Panc1 (cell line): Measurements from ENCODE around the gene NUP54. TPM values are rescaled to one million over a fixed set of nuclear protein-coding genes. Genes with fewer than 3 reads are reported as not detected.

Source experiments
- ATAC-seq: fragments of 200-7000 bp; cut with Tn5 transposase; 2 replicates; pipeline ENCODE4 v1.9.1; 2020; ENCODE audit warnings: mild to moderate bottlenecking, moderate library complexity
- BruUV-seq: library from RNA; stranded (reverse); fragments of 400-500 nt; replicated peaks from 2 replicates; lab custom pipeline; 2021; lab: Mats Ljungman, UMichigan
- CTCF ChIA-PET: fragments of 300-600 bp; sonication (Branson Sonifier 250); formaldehyde crosslinking; loops from one replicate; lab custom pipeline; 2022; ENCODE audit warnings: antibody characterized with exemption; lab: Charles Lee
- POLR2A ChIA-PET: fragments of 300-600 bp; sonication (Branson Sonifier 250); formaldehyde crosslinking; loops from one replicate; lab custom pipeline; 2022; ENCODE audit warnings: antibody characterized with exemption; lab: Charles Lee
- DNase-seq: peaks from one replicate; pipeline ENCODE4 v3.0.0-alpha.2; 2010; ENCODE audit warnings: low read depth, low spot score
- H3K27ac ChIP-seq: 2 replicates; pipeline ENCODE4 v1.5.1; 2011; ENCODE audit warnings: mild to moderate bottlenecking, low read length, inconsistent platforms
- H3K27me3 ChIP-seq: fragments of 200-500 bp; sonication (Bioruptor generic); 2 replicates; pipeline ENCODE4 v1.6.0; 2014; ENCODE audit warnings: low read length, inconsistent platforms; ENCODE audit not compliant: control insufficient read depth, insufficient read depth
- H3K36me3 ChIP-seq: fragments of 200-500 bp; sonication (Bioruptor generic); 2 replicates; pipeline ENCODE4 v1.5.1; 2014; ENCODE audit warnings: inconsistent platforms, mild to moderate bottlenecking, low read length, moderate library complexity; ENCODE audit not compliant: control insufficient read depth, insufficient read depth
- H3K4me1 ChIP-seq: 2 replicates; pipeline ENCODE4 v1.5.1; 2011; ENCODE audit warnings: inconsistent platforms, mild to moderate bottlenecking, low read length, moderate library complexity; ENCODE audit not compliant: control insufficient read depth, insufficient read depth
- H3K4me3 ChIP-seq, 2 experiments: 2 replicates each; pipeline ENCODE4 v1.5.1; 2011 to 2012; ENCODE audit warnings: low read depth in 2 of 2, low read length in 2 of 2, mild to moderate bottlenecking in 2 of 2, inconsistent platforms in 1 of 2, moderate library complexity in 1 of 2
- H3K9me3 ChIP-seq: fragments of 200-500 bp; sonication (Bioruptor generic); 2 replicates; pipeline ENCODE4 v1.5.1; 2014; ENCODE audit warnings: low read depth, mild to moderate bottlenecking, inconsistent platforms, low read length, moderate library complexity; ENCODE audit not compliant: control insufficient read depth, insufficient read depth
- CTCF ChIP-seq: fragments of 450-650 bp; IDR thresholded peaks from 2 replicates; pipeline ENCODE4 v1.5.1; 2017; ENCODE audit warnings: mild to moderate bottlenecking
- REST ChIP-seq, 2 experiments: IDR thresholded peaks; 2 replicates each; pipeline ENCODE4 v1.6.1; 2011 to 2012; ENCODE audit warnings: low read depth in 2 of 2, control low read depth in 1 of 2, low read length in 1 of 2, mild to moderate bottlenecking in 1 of 2, moderate library complexity in 1 of 2; ENCODE audit not compliant: insufficient read depth in 1 of 2
- SIN3A ChIP-seq: IDR thresholded peaks from 2 replicates; pipeline ENCODE4 v1.6.1; 2012; ENCODE audit warnings: low read depth, mild to moderate bottlenecking, low read length, moderate library complexity, borderline replicate concordance; ENCODE audit not compliant: insufficient read depth
- TCF7L2 ChIP-seq: IDR thresholded peaks from 2 replicates; pipeline ENCODE4 v1.6.1; 2011; ENCODE audit warnings: mild to moderate bottlenecking, low read depth, low read length, inconsistent platforms
- in situ Hi-C: cut with HindIII; loops from 2 replicates; pipeline ENCODE4 v1.10.0; 2016; ENCODE audit warnings: low sequenced_read_pairs, low pct_unique_long_range_greater_than_20kb
- intact Hi-C: fragments of 100-400 bp; cut with micrococcal nuclease; formaldehyde crosslinking; loops from one replicate; pipeline ENCODE4 v1.10.0; 2022; ENCODE audit not compliant: unreplicated experiment
- total RNA-seq: library from RNA; stranded (reverse); gene quantifications from one replicate; pipeline ENCODE4 v1.2.1, GENCODE V29; 2021; ENCODE audit not compliant: unreplicated experiment

Gene NUP54
- total RNA-seq, 1 experiment from 2014 or later: 32.1 TPM

- Histone ChIP-seq H3K9me3 (no peaks in the 10 kb centered on the region), H3K4me3 (no peak overlapping the region), H3K36me3 (peaks cover 13% of the 10 kb centered on the region), H3K4me1 (no peaks in the 10 kb centered on the region), H3K27ac (no peak overlapping the region), H3K27me3 (no peaks in the 10 kb centered on the region)
- DNase-seq (no peak), ATAC-seq (no peak)
- no TSS peak for BruUV-seq
- CTCF ChIA-PET: no interaction called here
- TF ChIP-seq SIN3A (no peak), CTCF (no peak)
- POLR2A ChIA-PET: no interaction called here
- in situ Hi-C loops: no loop called here
- intact Hi-C loops: no loop called here
Measured at GRCh38 chr4:76116821-76117220, 31.4 kb downstream of the NUP54 start.

- intact Hi-C loops: no loop called here
- H3K27ac ChIP-seq: no peak overlapping the region
- no peaks in the 10 kb centered on the region for H3K9me3 ChIP-seq
- no TSS peak for BruUV-seq
- POLR2A ChIA-PET: no interaction called here
- no peaks in the 10 kb centered on the region for H3K27me3 ChIP-seq
- H3K4me3 ChIP-seq: no peak overlapping the region
- CTCF ChIA-PET: interaction anchor here (0.6 kb wide), 1 partner anchor 692 kb away, joined by 3 read pairs; no protein-coding TSS in a partner anchor
- in situ Hi-C loops: no loop called here
- no peaks in the 10 kb centered on the region for H3K4me1 ChIP-seq
- DNase-seq (no peak), ATAC-seq (no peak)
- H3K36me3 ChIP-seq: no peaks in the 10 kb centered on the region
- TF ChIP-seq SIN3A (no peak), CTCF (peak; percentile 12; the same call in 1 of the 2 replicates), REST (IDR thresholded peaks at IDR 0.05; ENCODE audit: insufficient read depth in 1 of 2, low read depth in 2 of 2, low read length in 1 of 2) (no peak), TCF7L2 (no peak)
Measured at GRCh38 chr4:76108467-76109181, 39.6 kb downstream of the NUP54 start.
